ENCODE results near the gene SYNJ1.
A peak's percentile ranks its signal among the peaks of the same experiment; 100 is the strongest.
"Not testable (repeated sequence)": the region's sequence is repeated elsewhere in the genome, so short reads cannot be mapped to it uniquely, and the experiment has no call there.

SYNJ1 gene

DNA sequence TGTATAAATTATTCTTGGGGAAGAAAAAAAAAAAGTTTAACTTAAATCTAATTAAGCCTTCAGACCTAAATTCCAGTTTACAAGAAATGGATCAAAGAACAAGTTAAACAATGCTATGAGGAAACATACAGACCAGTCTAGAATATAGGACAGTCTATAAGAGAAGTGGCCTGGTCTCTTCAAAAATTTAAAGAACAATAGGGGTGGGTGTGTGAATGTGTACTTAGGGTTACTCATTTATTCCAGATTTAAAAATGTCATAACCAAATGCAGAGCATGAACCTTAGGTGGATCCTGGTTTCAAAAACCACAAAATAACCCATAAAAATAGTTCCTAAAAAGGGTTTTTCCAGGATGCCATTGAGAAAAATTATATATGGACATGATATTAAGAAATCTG is 21.8 kb upstream of the SYNJ1 start:
- in situ Hi-C loops (cut with MboI; ENCODE audit: low sequenced_read_pairs) = loop anchor here (25.0 kb wide), 1 partner anchor 362 kb away; the partner anchor contains the start of gene URB1
- H3K27me3 ChIP-seq (ENCODE audit: low read depth) = no peaks in the 10 kb centered on the region
- peaks cover 81% of the 10 kb centered on the region for H3K36me3 ChIP-seq (replicated peaks)
- H3K9me3 ChIP-seq = no peaks in the 10 kb centered on the region
- peaks cover 13% of the 10 kb centered on the region for H3K4me1 ChIP-seq
- no peak for DNase-seq (ENCODE audit: low spot score in 2 of 2)
- no peak overlapping the region for H3K4me3 ChIP-seq

DNA sequence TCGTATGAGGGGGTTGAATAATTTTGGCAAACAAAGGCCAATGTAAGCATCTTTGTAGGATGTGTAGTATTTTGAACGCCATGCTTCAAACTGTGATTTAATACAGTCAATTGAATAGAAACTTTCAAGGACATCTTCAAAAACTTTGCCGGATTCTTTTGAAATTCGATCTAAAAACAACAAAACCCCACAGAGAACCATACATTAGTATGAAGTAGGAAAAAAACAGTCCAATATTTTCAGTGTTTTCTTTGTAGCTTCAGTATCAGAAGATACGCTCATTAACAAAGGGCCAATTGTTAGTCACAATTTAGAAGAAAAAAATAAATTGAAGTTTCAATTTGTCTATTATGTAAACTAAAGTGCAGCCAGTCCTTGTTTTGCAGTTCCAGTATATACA is 20.7 kb upstream of the SYNJ1 start:
- Histone ChIP-seq H3K27me3 (ENCODE audit: low read depth) (no peaks in the 10 kb centered on the region), H3K36me3 (replicated peaks) (peaks cover 85% of the 10 kb centered on the region), H3K4me1 (peaks cover 3% of the 10 kb centered on the region; the same call in 1 of the 2 replicates), H3K4me3 (no peak overlapping the region), H3K9me3 (no peaks in the 10 kb centered on the region)
- in situ Hi-C loops (cut with MboI; ENCODE audit: low sequenced_read_pairs) = no loop called here
- no peak for DNase-seq (ENCODE audit: low spot score in 2 of 2)

DNA sequence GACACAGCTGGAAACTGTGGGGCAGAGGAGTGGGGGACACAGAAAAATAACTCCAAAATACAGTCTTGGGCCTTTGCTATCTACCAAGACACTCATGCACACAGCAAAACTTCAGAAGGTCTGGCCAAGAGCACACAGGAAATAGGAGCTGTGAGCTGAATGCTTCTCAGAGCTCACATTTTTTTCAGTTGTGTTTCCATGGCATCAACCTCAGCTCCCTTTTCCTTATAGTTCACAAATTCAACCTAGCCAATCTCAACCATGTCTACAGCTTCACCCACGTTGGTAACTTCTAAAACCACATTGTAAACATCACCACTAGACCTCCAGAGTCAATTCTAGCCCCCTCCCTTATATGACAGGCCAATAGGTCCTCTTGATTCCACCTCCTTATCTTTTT is 19.6 kb upstream of the SYNJ1 start:
- Histone ChIP-seq H3K9me3 (no peaks in the 10 kb centered on the region), H3K4me3 (no peak overlapping the region), H3K36me3 (replicated peaks) (peaks cover 94% of the 10 kb centered on the region), H3K4me1 (peaks cover 3% of the 10 kb centered on the region; the same call in 1 of the 2 replicates), H3K27me3 (ENCODE audit: low read depth) (no peaks in the 10 kb centered on the region)
- in situ Hi-C loops (cut with MboI; ENCODE audit: low sequenced_read_pairs) = no loop called here
- no peak for DNase-seq (ENCODE audit: low spot score in 2 of 2)

DNA sequence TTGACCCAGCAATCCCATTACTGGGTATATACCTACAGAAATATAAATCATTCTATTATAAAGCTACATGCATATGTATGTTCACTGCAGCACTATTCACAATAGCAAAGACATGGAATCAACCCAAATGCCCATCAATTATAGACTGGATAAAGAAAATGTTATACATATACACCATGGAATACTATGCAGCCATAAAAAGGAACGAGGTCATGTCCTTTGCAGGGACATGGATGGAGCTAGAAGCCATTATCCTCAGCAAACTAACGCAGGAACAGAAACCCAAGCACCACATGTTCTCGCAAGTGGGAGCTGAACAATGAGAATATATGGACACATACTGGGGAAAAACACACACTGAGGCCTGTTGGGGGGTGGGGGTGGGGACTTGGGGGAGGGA is 18.9 kb upstream of the SYNJ1 start:
- H3K27me3 ChIP-seq (ENCODE audit: low read depth); H3K4me1 ChIP-seq; H3K9me3 ChIP-seq; H3K4me3 ChIP-seq; in situ Hi-C loops (cut with MboI; ENCODE audit: low sequenced_read_pairs); DNase-seq (ENCODE audit: low spot score in 2 of 2): not testable (repeated sequence)
- peaks cover 95% of the 10 kb centered on the region for H3K36me3 ChIP-seq (replicated peaks)

DNA sequence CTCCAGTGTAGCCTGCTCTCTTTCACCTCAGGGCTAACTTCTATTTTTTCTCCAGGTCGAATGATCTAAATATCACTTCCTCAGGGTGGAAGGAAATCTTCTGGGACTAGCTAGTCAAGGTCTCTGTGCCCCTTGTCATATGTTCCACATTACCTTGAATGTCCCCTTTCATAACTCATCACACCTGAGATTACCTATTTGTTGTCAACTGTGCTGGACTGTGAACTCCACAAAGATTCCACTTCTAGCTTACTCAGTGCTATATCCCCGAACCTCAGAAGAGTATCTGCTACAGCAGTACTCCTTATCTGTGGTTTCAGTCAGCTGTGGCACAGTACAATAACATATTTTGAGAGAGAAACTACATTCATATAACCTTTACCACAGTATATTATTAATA is 14.6 kb upstream of the SYNJ1 start:
- Histone ChIP-seq H3K9me3 (no peaks in the 10 kb centered on the region), H3K4me3 (no peak overlapping the region), H3K4me1 (no peaks in the 10 kb centered on the region), H3K27me3 (ENCODE audit: low read depth) (no peaks in the 10 kb centered on the region), H3K36me3 (replicated peaks) (peaks cover 87% of the 10 kb centered on the region)
- DNase-seq (ENCODE audit: low spot score in 2 of 2) = no peak
- in situ Hi-C loops (cut with MboI; ENCODE audit: low sequenced_read_pairs) = no loop called here

DNA sequence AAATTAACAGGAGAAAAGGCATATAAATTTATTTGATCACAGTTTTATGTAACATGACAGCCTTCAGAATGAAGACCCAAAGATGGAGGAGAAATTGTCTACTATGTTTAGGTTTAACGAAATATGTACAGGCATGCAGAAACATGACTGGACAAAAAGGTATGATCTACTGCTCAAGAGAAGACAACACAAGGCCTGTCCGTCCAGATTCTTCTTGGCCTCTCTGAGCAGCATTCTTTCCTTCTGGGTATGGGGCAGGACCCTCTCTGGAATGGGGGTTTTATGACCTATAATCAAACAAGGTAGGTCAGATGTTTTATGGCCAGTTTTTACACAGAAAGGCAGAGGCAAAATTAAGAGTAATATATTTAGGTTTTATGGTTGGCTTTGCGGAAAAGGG is 13.5 kb upstream of the SYNJ1 start:
- no peak for DNase-seq (ENCODE audit: low spot score in 2 of 2)
- peaks cover 90% of the 10 kb centered on the region for H3K36me3 ChIP-seq (replicated peaks)
- H3K27me3 ChIP-seq (ENCODE audit: low read depth) = no peaks in the 10 kb centered on the region
- no peaks in the 10 kb centered on the region for H3K9me3 ChIP-seq
- in situ Hi-C loops (cut with MboI; ENCODE audit: low sequenced_read_pairs) = no loop called here
- no peak overlapping the region for H3K4me3 ChIP-seq
- no peaks in the 10 kb centered on the region for H3K4me1 ChIP-seq

DNA sequence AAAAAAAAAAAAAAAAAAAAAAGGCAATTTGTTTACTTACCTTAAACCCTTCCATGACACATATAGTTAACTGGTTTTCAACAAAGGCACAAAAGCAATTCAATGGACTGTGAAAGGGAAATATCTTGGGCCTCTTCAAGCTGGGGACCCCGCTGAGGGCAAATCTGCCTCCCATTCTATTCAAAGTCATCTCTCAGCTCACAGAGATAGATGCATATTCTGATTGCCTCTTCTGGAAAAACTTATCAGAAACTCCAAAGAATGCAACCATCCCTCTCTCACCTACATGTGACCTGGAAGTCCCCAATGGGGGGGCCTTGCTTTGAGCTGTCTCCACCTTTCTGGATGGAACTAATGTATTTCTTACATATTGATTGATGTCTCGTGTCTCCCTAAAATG is 12.1 kb upstream of the SYNJ1 start:
- no peaks in the 10 kb centered on the region for H3K9me3 ChIP-seq

DNA sequence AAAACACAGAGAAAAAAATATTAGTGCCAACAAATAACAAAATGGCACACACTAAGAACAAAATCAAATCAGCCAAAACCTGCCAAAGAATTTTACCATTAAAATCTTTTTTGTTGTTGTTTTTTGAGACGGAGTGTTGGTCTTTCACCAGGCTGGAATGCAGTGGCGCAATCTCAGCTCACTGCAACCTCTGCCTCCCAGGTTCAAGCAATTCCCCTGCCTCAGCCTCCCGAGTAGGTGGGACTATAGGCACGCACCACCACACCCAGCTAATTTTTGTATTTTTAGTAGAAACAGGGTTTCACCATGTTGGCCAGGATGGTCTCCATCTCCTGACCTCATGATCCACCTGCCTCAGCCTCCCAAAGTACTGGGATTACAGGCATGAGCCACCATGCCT is 8.3 kb upstream of the SYNJ1 start:
- H3K27me3 ChIP-seq (ENCODE audit: low read depth); in situ Hi-C loops (cut with MboI; ENCODE audit: low sequenced_read_pairs); H3K4me1 ChIP-seq; H3K9me3 ChIP-seq; DNase-seq (ENCODE audit: low spot score in 2 of 2); H3K4me3 ChIP-seq: not testable (repeated sequence)
- H3K36me3 ChIP-seq (replicated peaks) = peaks cover 76% of the 10 kb centered on the region

More for the DNA sequence above, 12.1 kb upstream of the SYNJ1 start:
- DNase-seq (ENCODE audit: low spot score in 2 of 2) = no peak
- H3K4me1 ChIP-seq = no peaks in the 10 kb centered on the region
- in situ Hi-C loops (cut with MboI; ENCODE audit: low sequenced_read_pairs) = no loop called here
- no peaks in the 10 kb centered on the region for H3K27me3 ChIP-seq (ENCODE audit: low read depth)
- peaks cover 88% of the 10 kb centered on the region for H3K36me3 ChIP-seq (replicated peaks)
- no peak overlapping the region for H3K4me3 ChIP-seq

DNA sequence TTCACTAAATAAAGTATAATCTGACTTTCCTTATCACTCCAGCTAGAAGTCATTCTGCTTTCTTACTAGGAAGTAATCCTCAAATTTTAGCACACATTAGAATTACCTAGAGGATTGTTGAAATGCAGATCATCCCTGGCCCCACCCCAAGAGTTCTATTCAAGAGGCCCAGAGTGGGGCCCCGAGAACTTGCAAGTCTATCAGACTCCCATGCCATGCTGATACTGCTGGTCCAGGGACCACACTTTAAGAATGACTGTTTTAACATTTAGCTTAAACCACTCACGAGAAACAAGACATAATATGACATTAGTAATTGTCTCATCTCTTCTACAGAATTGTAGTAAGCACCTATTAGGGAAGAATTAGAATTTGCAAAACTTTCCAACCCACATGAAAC is 7.7 kb upstream of the SYNJ1 start:
- no peaks in the 10 kb centered on the region for H3K4me1 ChIP-seq
- peak in 1 of 2 experiments; percentile 2 for DNase-seq (ENCODE audit: low spot score in 2 of 2)
- no peaks in the 10 kb centered on the region for H3K9me3 ChIP-seq
- no peak overlapping the region for H3K4me3 ChIP-seq
- H3K36me3 ChIP-seq (replicated peaks) = peaks cover 70% of the 10 kb centered on the region
- in situ Hi-C loops (cut with MboI; ENCODE audit: low sequenced_read_pairs) = no loop called here
- no peaks in the 10 kb centered on the region for H3K27me3 ChIP-seq (ENCODE audit: low read depth)

DNA sequence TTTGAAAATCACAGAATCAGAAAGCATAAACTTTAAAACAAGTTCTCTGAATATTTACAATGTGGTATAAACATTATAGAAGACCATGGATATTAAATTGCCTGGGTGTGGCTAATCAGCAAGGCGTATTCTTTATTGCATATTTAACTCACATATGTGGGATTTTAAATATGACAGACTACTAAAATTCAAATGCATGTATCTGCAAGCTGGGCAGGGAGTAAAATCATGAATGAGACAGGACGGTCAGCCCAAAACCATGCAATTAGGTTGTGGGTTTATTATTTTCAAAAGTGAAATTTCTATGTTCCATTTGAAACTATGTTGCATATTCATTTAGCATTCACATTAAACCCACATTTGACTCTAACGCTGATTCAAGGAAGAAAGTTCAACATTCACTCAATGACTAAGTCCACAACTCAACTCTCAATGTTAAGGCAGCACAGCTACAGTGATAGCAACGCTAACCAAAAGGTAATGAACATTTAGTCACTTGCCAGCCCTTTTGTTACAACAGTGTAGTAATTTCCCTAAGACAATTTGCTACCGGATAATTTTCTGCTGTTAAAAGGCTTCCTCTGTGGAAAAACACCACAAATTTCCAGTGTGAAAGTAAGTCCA is 6.3 kb upstream of the SYNJ1 start:
- no peak overlapping the region for H3K4me3 ChIP-seq
- no peak for DNase-seq (ENCODE audit: low spot score in 2 of 2)
- peaks cover 60% of the 10 kb centered on the region for H3K36me3 ChIP-seq (replicated peaks)
- no peaks in the 10 kb centered on the region for H3K27me3 ChIP-seq (ENCODE audit: low read depth)
- no peaks in the 10 kb centered on the region for H3K4me1 ChIP-seq
- in situ Hi-C loops (cut with MboI; ENCODE audit: low sequenced_read_pairs) = no loop called here
- H3K9me3 ChIP-seq = no peaks in the 10 kb centered on the region

DNA sequence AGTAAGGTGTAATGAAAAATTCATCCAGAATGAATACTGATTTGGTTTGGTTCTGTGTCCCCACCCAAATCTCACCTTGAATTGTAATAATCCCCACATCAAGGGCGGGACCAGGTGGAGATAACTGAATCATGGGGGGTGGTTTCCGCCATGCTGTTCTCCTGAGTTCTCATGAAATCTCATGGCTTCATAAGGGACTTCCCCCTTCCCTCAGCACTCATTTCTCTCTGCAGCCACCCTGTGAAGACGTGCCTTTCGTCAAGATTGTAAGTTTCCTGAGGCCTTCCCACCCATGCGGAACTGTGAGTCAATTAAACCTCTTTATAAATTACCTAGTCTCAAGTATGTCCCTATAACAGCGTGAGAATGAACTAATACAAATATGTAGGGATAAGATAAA is 5.5 kb upstream of the SYNJ1 start:
- in situ Hi-C loops (cut with MboI; ENCODE audit: low sequenced_read_pairs) = no loop called here
- H3K4me1 ChIP-seq = no peaks in the 10 kb centered on the region; the same call in 1 of the 2 replicates
- H3K4me3 ChIP-seq = no peak overlapping the region
- no peaks in the 10 kb centered on the region for H3K27me3 ChIP-seq (ENCODE audit: low read depth)
- H3K36me3 ChIP-seq (replicated peaks) = peaks cover 55% of the 10 kb centered on the region
- no peaks in the 10 kb centered on the region for H3K9me3 ChIP-seq
- no peak for DNase-seq (ENCODE audit: low spot score in 2 of 2)

DNA sequence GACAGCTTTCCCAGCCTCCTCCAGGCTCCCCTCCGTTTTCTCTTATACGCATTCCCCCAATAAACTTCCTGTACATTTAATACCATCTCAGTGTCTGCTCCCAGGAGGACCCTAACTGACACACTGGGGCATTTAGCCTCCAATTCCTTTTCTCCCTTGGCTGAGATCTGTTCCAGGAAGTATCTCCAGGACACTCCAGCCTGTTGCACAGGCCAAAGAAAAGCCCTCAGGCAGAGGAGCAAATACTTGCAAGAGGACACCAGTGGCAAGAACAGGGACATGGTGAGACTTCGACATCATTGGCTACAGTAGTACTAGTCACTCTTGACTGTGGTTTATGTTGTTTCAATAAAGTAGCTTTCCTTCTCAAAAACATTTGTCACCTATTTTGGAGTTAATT is 4.7 kb upstream of the SYNJ1 start:
- H3K4me3 ChIP-seq = no peak overlapping the region
- no peaks in the 10 kb centered on the region for H3K27me3 ChIP-seq (ENCODE audit: low read depth)
- H3K9me3 ChIP-seq = no peaks in the 10 kb centered on the region
- no peak for DNase-seq (ENCODE audit: low spot score in 2 of 2)
- in situ Hi-C loops (cut with MboI; ENCODE audit: low sequenced_read_pairs) = no loop called here
- no peaks in the 10 kb centered on the region; the same call in 1 of the 2 replicates for H3K4me1 ChIP-seq
- peaks cover 48% of the 10 kb centered on the region for H3K36me3 ChIP-seq (replicated peaks)

DNA sequence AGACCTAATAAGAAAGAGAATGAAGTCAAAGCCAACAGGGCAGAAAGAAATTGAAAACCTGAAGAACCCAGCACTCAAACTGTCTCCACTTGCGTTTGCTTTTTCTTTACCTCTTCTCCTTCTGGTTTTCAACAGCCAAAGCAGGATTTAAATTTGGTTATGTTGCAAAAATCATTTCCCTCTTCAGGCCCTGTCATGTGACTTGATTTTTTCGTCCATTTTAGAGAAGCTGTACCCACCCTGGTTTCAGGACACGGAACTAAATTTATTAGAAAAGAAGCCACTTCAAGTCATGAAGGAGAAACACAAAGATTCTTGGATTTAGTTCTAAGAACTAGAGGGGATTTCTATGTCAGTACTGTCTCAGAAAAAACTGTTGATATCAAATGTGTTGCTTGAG is 1.0 kb upstream of the SYNJ1 start:
- in situ Hi-C loops (cut with MboI; ENCODE audit: low sequenced_read_pairs) = no loop called here
- H3K36me3 ChIP-seq (replicated peaks) = peaks cover 13% of the 10 kb centered on the region
- H3K4me3 ChIP-seq = peak overlapping the region; percentile 92
- H3K9me3 ChIP-seq = no peaks in the 10 kb centered on the region
- no peaks in the 10 kb centered on the region for H3K27me3 ChIP-seq (ENCODE audit: low read depth)
- H3K4me1 ChIP-seq = peaks cover 3% of the 10 kb centered on the region; the same call in 1 of the 2 replicates
- DNase-seq (ENCODE audit: low spot score in 2 of 2) = no peak

DNA sequence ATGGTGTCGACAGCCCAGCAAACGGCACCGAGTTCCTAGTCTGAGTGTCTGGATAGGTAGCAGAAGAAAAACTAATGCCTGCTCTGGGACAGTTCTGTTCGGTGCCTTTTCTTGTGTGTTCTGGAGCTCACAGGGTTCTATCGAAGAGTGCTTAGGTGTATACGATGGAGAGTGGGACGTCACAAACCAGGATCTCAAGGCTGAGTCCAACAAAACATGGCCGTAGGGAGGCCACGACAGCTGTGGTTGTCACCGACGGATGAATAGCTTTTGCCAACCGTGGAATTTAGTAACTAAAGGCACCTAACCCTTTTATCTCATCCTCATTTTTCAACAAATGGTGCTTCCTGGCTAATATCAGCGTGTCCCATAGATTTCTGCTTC is 635 bp upstream of the SYNJ1 start:
- peaks cover 9% of the 10 kb centered on the region for H3K36me3 ChIP-seq (replicated peaks)
- H3K4me1 ChIP-seq = peaks cover 3% of the 10 kb centered on the region; the same call in 1 of the 2 replicates
- DNase-seq (ENCODE audit: low spot score in 2 of 2) = no peak
- in situ Hi-C loops (cut with MboI; ENCODE audit: low sequenced_read_pairs) = no loop called here
- H3K9me3 ChIP-seq = no peaks in the 10 kb centered on the region
- H3K4me3 ChIP-seq = peak overlapping the region; percentile 92
- no peaks in the 10 kb centered on the region for H3K27me3 ChIP-seq (ENCODE audit: low read depth)
